Kidney (tissue), 14 donors: ENCODE data around the gene AADAC. TPM values are rescaled to one million over a fixed set of nuclear protein-coding genes. Genes with fewer than 3 reads are reported as not detected.
A peak's percentile ranks its signal among the peaks of the same experiment; 100 is the strongest.
"Not testable (repeated sequence)": the region's sequence is repeated elsewhere in the genome, so short reads cannot be mapped to it uniquely, and the experiment has no call there.

Experiments used
- DNase-seq, 5 donors: peaks; one replicate each; pipeline ENCODE4 v3.0.0-alpha.2; 2013 to 2020
- FAIRE-seq: peaks from 2 replicates; lab custom pipeline; 2012; peaks lifted over from hg19 to GRCh38; lab: Jason Lieb, UNC
- H3K27ac ChIP-seq, 2 donors: one replicate each; pipeline ENCODE4 v1.7.0; 2013; ENCODE audit warnings: low read depth in 2 of 2, low read length in 2 of 2, inconsistent platforms in 1 of 2
- H3K27me3 ChIP-seq: one replicate; pipeline ENCODE4 v1.7.1; 2013; ENCODE audit warnings: low read length, inconsistent platforms; ENCODE audit not compliant: control insufficient read depth, insufficient read depth
- H3K36me3 ChIP-seq, 3 donors: one replicate each; pipeline versions ENCODE4 v1.7.0 to v1.7.1; 2013; ENCODE audit warnings: low read length in 3 of 3, control low read depth in 1 of 3, inconsistent platforms in 1 of 3; ENCODE audit not compliant: insufficient read depth in 3 of 3, control insufficient read depth in 2 of 3
- H3K4me1 ChIP-seq, 3 donors: one replicate each; pipeline versions ENCODE4 v1.7.0 to v1.7.1; 2013; ENCODE audit warnings: low read length in 3 of 3, inconsistent platforms in 1 of 3, low read depth in 1 of 3; ENCODE audit not compliant: control insufficient read depth in 2 of 3, insufficient read depth in 2 of 3
- H3K4me3 ChIP-seq, 3 donors: one replicate each; pipeline versions ENCODE4 v1.7.0 to v1.8.1; 2013; ENCODE audit warnings: low read length in 3 of 3, control low read depth in 1 of 3, inconsistent platforms in 1 of 3
- H3K9ac ChIP-seq, 3 donors: one replicate each; pipeline versions ENCODE4 v1.7.0 to v1.7.1; 2013; ENCODE audit warnings: low read length in 3 of 3, control low read depth in 1 of 3, inconsistent platforms in 1 of 3
- H3K9me3 ChIP-seq, 3 donors: one replicate each; pipeline versions ENCODE4 v1.7.0 to v1.7.1; 2013; ENCODE audit warnings: low read length in 3 of 3, control low read depth in 1 of 3, inconsistent platforms in 1 of 3; ENCODE audit not compliant: control insufficient read depth in 2 of 3, insufficient read depth in 1 of 3
- intact Hi-C: fragments of 100-400 bp; cut with DNase I; formaldehyde crosslinking; loops from one replicate; pipeline ENCODE4 v1.11.1; 2022
- polyA plus RNA-seq: library from polyadenylated mRNA; stranded (reverse); fragments of 350-450 nt; fragmentation: Illumina TruSeq; extraction: RNeasy Lipid Tissue Mini Kit (QIAGEN cat#74804); gene quantifications from one replicate; pipeline ENCODE4 v1.2.3, GENCODE V29; 2014; ENCODE audit warnings: low read depth, low replicate concordance; ENCODE audit not compliant: insufficient read depth
- total RNA-seq: library from RNA; stranded (reverse); fragmentation: NEBNext Ultra II Directional; extraction: Animal tissue kit (Norgen Biotek cat#: 25700); gene quantifications from one replicate; pipeline ENCODE4 v1.2.1, GENCODE V29; 2021
- TF ChIP-seq, protein P1 (sequence below): IDR thresholded peaks from 3 replicates; pipeline ENCODE4 v1.5.1; 2012; ENCODE audit warnings: mild to moderate bottlenecking, moderate library complexity, borderline replicate concordance; ENCODE audit not compliant: insufficient read depth; ENCODE audit errors: extremely low read depth
- donor health status: control.
- donor health status: control.
- donor health status: control.
- donor health status: control.
- donor health status: control.
- donor health status: DM: yes; HTN: yes; CAD: no.
- donor health status: Normal renal cell carcinoma (clear cell type).

Gene AADAC
- total and polyA plus RNA-seq, 2 donors from 2014 or later = not detected

DNA sequence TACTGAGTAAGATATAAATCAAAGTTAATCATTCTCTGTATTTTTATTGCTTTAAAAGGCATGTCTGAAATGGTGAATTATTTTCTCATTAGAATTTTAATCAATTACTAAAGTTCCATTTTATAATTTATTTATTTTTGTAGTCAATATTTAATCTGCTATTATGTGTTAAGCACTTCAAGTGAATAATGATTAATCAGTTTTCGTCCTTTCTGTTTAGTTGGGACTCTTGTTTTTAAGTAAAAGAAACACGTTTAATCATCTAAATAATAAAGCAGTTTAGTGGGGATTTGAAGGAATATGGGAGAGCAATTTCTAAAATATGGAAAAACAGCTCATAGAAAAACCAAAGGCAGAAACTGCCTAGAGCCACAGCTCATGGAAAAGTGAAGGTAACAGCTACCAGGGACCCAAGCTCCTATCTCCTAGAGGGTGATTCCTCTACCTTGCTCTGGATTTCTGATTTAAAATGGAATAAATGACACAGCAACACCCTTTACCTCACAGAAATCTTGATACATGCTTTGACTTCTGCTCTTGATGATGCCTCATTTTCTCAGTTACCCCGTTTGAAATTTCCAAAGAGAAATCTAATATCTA is 31.5 kb downstream of the AADAC start:
- Histone ChIP-seq H3K36me3 (no peaks in the 10 kb centered on the region), H3K9me3 (peaks cover 0 to 9% (median 0%) of the 10 kb centered on the region in 3 donors), H3K4me3 (peak overlapping the region in 2 of 3 donors; percentile 0 to 35), H3K27ac (peak overlapping the region; percentile 33), H3K9ac (no peak overlapping the region), H3K27me3 (no peaks in the 10 kb centered on the region), H3K4me1 (peaks cover 0 to 11% (median 0%) of the 10 kb centered on the region in 3 donors)
- intact Hi-C loops = no loop called here
- TF ChIP-seq, protein P1, sequence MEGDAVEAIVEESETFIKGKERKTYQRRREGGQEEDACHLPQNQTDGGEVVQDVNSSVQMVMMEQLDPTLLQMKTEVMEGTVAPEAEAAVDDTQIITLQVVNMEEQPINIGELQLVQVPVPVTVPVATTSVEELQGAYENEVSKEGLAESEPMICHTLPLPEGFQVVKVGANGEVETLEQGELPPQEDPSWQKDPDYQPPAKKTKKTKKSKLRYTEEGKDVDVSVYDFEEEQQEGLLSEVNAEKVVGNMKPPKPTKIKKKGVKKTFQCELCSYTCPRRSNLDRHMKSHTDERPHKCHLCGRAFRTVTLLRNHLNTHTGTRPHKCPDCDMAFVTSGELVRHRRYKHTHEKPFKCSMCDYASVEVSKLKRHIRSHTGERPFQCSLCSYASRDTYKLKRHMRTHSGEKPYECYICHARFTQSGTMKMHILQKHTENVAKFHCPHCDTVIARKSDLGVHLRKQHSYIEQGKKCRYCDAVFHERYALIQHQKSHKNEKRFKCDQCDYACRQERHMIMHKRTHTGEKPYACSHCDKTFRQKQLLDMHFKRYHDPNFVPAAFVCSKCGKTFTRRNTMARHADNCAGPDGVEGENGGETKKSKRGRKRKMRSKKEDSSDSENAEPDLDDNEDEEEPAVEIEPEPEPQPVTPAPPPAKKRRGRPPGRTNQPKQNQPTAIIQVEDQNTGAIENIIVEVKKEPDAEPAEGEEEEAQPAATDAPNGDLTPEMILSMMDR = no peak
- DNase-seq (peak in 1 of 5 donors; percentile 10), FAIRE-seq (peak; percentile 98)

DNA sequence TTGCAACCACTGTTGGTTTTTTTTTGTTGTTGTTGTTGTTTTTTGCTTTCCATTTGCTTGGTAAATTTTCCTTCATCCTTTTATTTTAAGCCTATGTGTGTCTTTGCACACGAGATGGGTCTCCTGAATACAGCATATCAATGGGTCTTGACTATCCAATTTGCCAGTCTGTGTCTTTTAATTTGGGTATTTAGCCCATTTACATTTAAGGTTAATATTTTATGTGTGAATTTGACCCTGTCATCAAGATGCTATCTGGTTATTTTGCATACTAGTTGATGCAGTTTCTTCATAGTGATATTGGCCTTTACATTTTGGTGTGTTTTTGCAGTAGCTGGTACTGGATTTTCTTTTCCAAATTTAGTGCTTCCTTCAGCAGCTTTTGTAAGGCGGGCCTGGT is 36.1 kb downstream of the AADAC start:
- intact Hi-C loops, DNase-seq, FAIRE-seq, H3K36me3 ChIP-seq, H3K9ac ChIP-seq, H3K4me1 ChIP-seq, H3K4me3 ChIP-seq, H3K27me3 ChIP-seq, H3K9me3 ChIP-seq, H3K27ac ChIP-seq: not testable (repeated sequence)

GRCh38 chr3:151852074-151852811 is 38.3 kb downstream of the AADAC start:
- FAIRE-seq (no peak), DNase-seq (peak in 1 of 5 donors; percentile 47)

GRCh38 chr3:151856118-151856517 is 42.2 kb downstream of the AADAC start:
- intact Hi-C loops = no loop called here
- Histone ChIP-seq H3K27me3 (no peaks in the 10 kb centered on the region), H3K9me3 (no peaks in the 10 kb centered on the region), H3K4me1 (peaks cover 0 to 8% (median 3%) of the 10 kb centered on the region in 3 donors), H3K36me3 (no peaks in the 10 kb centered on the region), H3K27ac (no peak overlapping the region), H3K4me3 (no peak overlapping the region), H3K9ac (no peak overlapping the region)
- DNase-seq (no peak), FAIRE-seq (no peak)
- TF ChIP-seq, protein P1 = no peak

More at GRCh38 chr3:151852074-151852811, 38.3 kb downstream of the AADAC start:
- Histone ChIP-seq H3K27me3 (no peaks in the 10 kb centered on the region), H3K4me1 (no peaks in the 10 kb centered on the region), H3K9ac (no peak overlapping the region), H3K9me3 (peaks cover 0 to 9% (median 0%) of the 10 kb centered on the region in 3 donors), H3K27ac (no peak overlapping the region), H3K4me3 (no peak overlapping the region), H3K36me3 (no peaks in the 10 kb centered on the region)
- intact Hi-C loops = no loop called here
- TF ChIP-seq, protein P1 = no peak
